CD14-positive monocyte (primary cell): ENCODE data around the gene GPN3. TPM values are rescaled to one million over a fixed set of nuclear protein-coding genes. Genes with fewer than 3 reads are reported as not detected.
"Not testable (repeated sequence)": the region's sequence is repeated elsewhere in the genome, so short reads cannot be mapped to it uniquely, and the experiment has no call there.

Experiments used
- DNase-seq, 3 donors: peaks; one replicate each; pipeline ENCODE4 v3.0.0-alpha.2; 2011 to 2022
- H2AFZ ChIP-seq: 2 replicates; pipeline ENCODE4 v1.6.0; 2012; ENCODE audit warnings: mild to moderate bottlenecking, low read depth, low read length, inconsistent platforms; ENCODE audit not compliant: insufficient read depth, poor library complexity, severe bottlenecking
- H3K27ac ChIP-seq, 2 donors: 1 replicate in 1 of 2; 2 replicates in 1 of 2; pipeline ENCODE4 v1.5.1; 2012 to 2013; ENCODE audit warnings: low read length in 2 of 2, control low read depth in 1 of 2, inconsistent platforms in 1 of 2, low read depth in 1 of 2, mild to moderate bottlenecking in 1 of 2
- H3K27me3 ChIP-seq, 2 donors: one replicate each; pipeline versions ENCODE4 v1.6.0 to v1.6.1; 2011 to 2013; ENCODE audit warnings: low read length in 2 of 2; ENCODE audit not compliant: control insufficient read depth in 2 of 2, insufficient read depth in 2 of 2
- H3K36me3 ChIP-seq, 2 donors: replicated peaks in 1 of 2; 1 replicate in 1 of 2; 2 replicates in 1 of 2; pipeline versions ENCODE4 v1.5.1 to v1.6.1; 2012 to 2013; ENCODE audit warnings: low read length in 2 of 2, control low read depth in 1 of 2, inconsistent platforms in 1 of 2, mild to moderate bottlenecking in 1 of 2; ENCODE audit not compliant: insufficient read depth in 2 of 2, control insufficient read depth in 1 of 2
- H3K4me1 ChIP-seq, 2 donors: 1 replicate in 1 of 2; 2 replicates in 1 of 2; pipeline versions ENCODE4 v1.5.1 to v1.6.1; 2012 to 2013; ENCODE audit warnings: low read length in 2 of 2, control low read depth in 1 of 2, inconsistent platforms in 1 of 2, mild to moderate bottlenecking in 1 of 2, moderate library complexity in 1 of 2; ENCODE audit not compliant: insufficient read depth in 2 of 2, control insufficient read depth in 1 of 2
- H3K4me2 ChIP-seq: replicated peaks from 2 replicates; pipeline ENCODE3; 2012; ENCODE audit warnings: low read length, moderate library complexity, mild to moderate bottlenecking; ENCODE audit not compliant: poor library complexity, severe bottlenecking; ENCODE audit errors: extremely low read depth
- H3K4me3 ChIP-seq, 3 experiments: fragments of 200-600 bp in 1 of 3; sonication (generic) in 1 of 3; replicated peaks in 1 of 3; 1 replicate in 2 of 3; 2 replicates in 1 of 3; pipeline ENCODE4 v1.5.1; 2011 to 2013; ENCODE audit warnings: low read length in 3 of 3, mild to moderate bottlenecking in 3 of 3, control low read depth in 2 of 3, low read depth in 2 of 3, inconsistent platforms in 1 of 3, moderate library complexity in 1 of 3
- H3K79me2 ChIP-seq: 2 replicates; pipeline ENCODE4 v1.6.0; 2012; ENCODE audit warnings: mild to moderate bottlenecking, control low read depth, inconsistent platforms, low read length, moderate library complexity; ENCODE audit not compliant: insufficient read depth
- H3K9ac ChIP-seq: 2 replicates; pipeline ENCODE4 v1.6.0; 2017; ENCODE audit warnings: low read length, mild to moderate bottlenecking; ENCODE audit not compliant: insufficient read depth, poor library complexity, severe bottlenecking
- H3K9me3 ChIP-seq, 2 donors: replicated peaks in 1 of 2; 1 replicate in 1 of 2; 2 replicates in 1 of 2; pipeline versions ENCODE4 v1.5.1 to v1.6.1; 2012 to 2013; ENCODE audit warnings: low read length in 2 of 2, control low read depth in 1 of 2; ENCODE audit not compliant: control insufficient read depth in 1 of 2, insufficient read depth in 1 of 2
- H4K20me1 ChIP-seq: 2 replicates; pipeline ENCODE4 v1.6.0; 2012; ENCODE audit warnings: mild to moderate bottlenecking, low read length, control low read depth, moderate library complexity; ENCODE audit not compliant: insufficient read depth
- H3K27ac Mint-ChIP-seq, 7 donors: one replicate each; pipeline ENCODE4 v1.8.0; 2020; ENCODE audit warnings: mild to moderate bottlenecking in 7 of 7, mixed read lengths in 7 of 7, moderate library complexity in 6 of 7, inconsistent platforms in 2 of 7
- H3K27me3 Mint-ChIP-seq, 3 donors: one replicate each; pipeline ENCODE4 v1.8.0; 2021 to 2022; ENCODE audit warnings: low read depth in 3 of 3, mild to moderate bottlenecking in 3 of 3, mixed read lengths in 3 of 3, moderate library complexity in 3 of 3, inconsistent platforms in 1 of 3
- H3K36me3 Mint-ChIP-seq, 2 donors: one replicate each; pipeline ENCODE4 v1.8.0; 2020; ENCODE audit warnings: mixed read lengths in 2 of 2, inconsistent platforms in 1 of 2, mild to moderate bottlenecking in 1 of 2
- H3K4me1 Mint-ChIP-seq: one replicate; pipeline ENCODE4 v1.8.0; 2020; ENCODE audit warnings: mild to moderate bottlenecking, mixed read lengths
- H3K4me3 Mint-ChIP-seq, 2 donors: one replicate each; pipeline ENCODE4 v1.8.0; 2020; ENCODE audit warnings: mild to moderate bottlenecking in 2 of 2, mixed read lengths in 2 of 2, moderate library complexity in 1 of 2
- H3K9me3 Mint-ChIP-seq, 7 donors: one replicate each; pipeline ENCODE4 v1.8.0; 2020 to 2022; ENCODE audit warnings: mixed read lengths in 7 of 7, mild to moderate bottlenecking in 6 of 7, moderate library complexity in 6 of 7, inconsistent platforms in 2 of 7
- CTCF ChIP-seq: fragments of 200-600 bp; IDR thresholded peaks from one replicate; pipeline ENCODE4 v1.8.0; 2022; ENCODE audit warnings: antibody characterized with exemption, mild to moderate bottlenecking
- WGBS: methylation state at CpG from one replicate; pipeline ENCODE4 v1.1.5; 2013; ENCODE audit warnings: missing lambda C conversion rate; ENCODE audit not compliant: insufficient coverage; 5-methylcytosine and 5-hydroxymethylcytosine counted together
- intact Hi-C, 2 donors: fragments of 100-400 bp; cut with micrococcal nuclease; formaldehyde crosslinking; loops; one replicate each; pipeline versions ENCODE4 v1.15.0 to v1.15.1; 2023
- polyA plus RNA-seq, 3 donors: library from polyadenylated mRNA; depleted of rRNA in 1 of 3; unstranded in 2 of 3; stranded (reverse) in 1 of 3; fragments of 300-500 nt in 2 of 3; fragments of >200 nt in 1 of 3; fragmentation: Illumina TruSeq in 2 of 3; gene quantifications; 1 replicate in 2 of 3; 2 replicates in 1 of 3; pipeline ENCODE4 v1.2.3, GENCODE V29; 2012 to 2021

The GPN3 gene
- polyA plus RNA-seq, 3 donors, result 7.3 to 52.4 (median 25.3) TPM

- Mint-ChIP-seq H3K27me3 (peaks cover 0 to 3% (median 3%) of the 10 kb centered on the region in 3 donors), H3K27ac (peak overlapping the region in 1 of 7 donors; percentile 32), H3K36me3 (peaks cover 25 to 33% of the 10 kb centered on the region in 2 donors), H3K9me3 (no peaks in the 10 kb centered on the region), H3K4me1 (peaks cover 4% of the 10 kb centered on the region), H3K4me3 (no peak overlapping the region)
- no peaks in the 10 kb centered on the region for H3K27me3 ChIP-seq
- H3K27ac ChIP-seq, result no peak overlapping the region
- H3K4me1 ChIP-seq, result no peaks in the 10 kb centered on the region
- no peak for DNase-seq
- WGBS, result no CpG with 5 or more reads among the region's 12 CpGs
- H4K20me1 ChIP-seq, result peaks cover 20% of the 10 kb centered on the region
- no peak for TF ChIP-seq CTCF
- H3K9me3 ChIP-seq, result no peaks in the 10 kb centered on the region
- H3K9ac ChIP-seq, result no peak overlapping the region
- H3K4me3 ChIP-seq, result peak overlapping the region in 2 of 3 experiments; percentile 44 to 72
- H3K4me2 ChIP-seq, result peak overlapping the region; percentile 58
- peaks cover 27 to 34% of the 10 kb centered on the region in 2 donors for H3K36me3 ChIP-seq
- intact Hi-C loops, result loop anchor here in 1 of 2 donors (5.0 kb wide), 1 partner anchor 330 kb away; no protein-coding TSS in a partner anchor
- H2AFZ ChIP-seq, result no peak overlapping the region
- no peaks in the 10 kb centered on the region for H3K79me2 ChIP-seq
These were observed 36.0 kb downstream of the GPN3 start for GRCh38 chr12:110431957-110432587.

GRCh38 chr12:110429676-110430075 lies 38.4 kb downstream of the GPN3 start:
- not testable (repeated sequence) for H4K20me1 ChIP-seq, H3K4me2 ChIP-seq, H3K4me3 ChIP-seq, H2AFZ ChIP-seq, H3K27me3 ChIP-seq, H3K36me3 Mint-ChIP-seq, DNase-seq, H3K27ac Mint-ChIP-seq, H3K9ac ChIP-seq, H3K4me1 Mint-ChIP-seq, H3K27ac ChIP-seq, H3K4me1 ChIP-seq, H3K9me3 Mint-ChIP-seq, H3K9me3 ChIP-seq, H3K4me3 Mint-ChIP-seq, H3K79me2 ChIP-seq, H3K27me3 Mint-ChIP-seq
- 80% methylated on average over 8 of the region's 15 CpGs for WGBS
- H3K36me3 ChIP-seq, result peaks cover 5 to 10% of the 10 kb centered on the region in 2 donors
- intact Hi-C loops, result loop anchor here (5.0 to 10.0 kb wide), 2 partner anchors 325 to 327 kb away; no protein-coding TSS in a partner anchor
